HepG2 (cell line): ENCODE measurements around the gene UBXN1. TPM values are rescaled to one million over a fixed set of nuclear protein-coding genes. Genes with fewer than 3 reads are reported as not detected.

Experiments used
- AGO1 ChIP-seq: fragments of 200-400 bp; formaldehyde crosslinking; IDR thresholded peaks from 2 replicates; pipeline ENCODE4 v1.6.1; 2017; ENCODE audit warnings: mild to moderate bottlenecking, low read depth, low read length, moderate library complexity; ENCODE audit not compliant: poor library complexity, severe bottlenecking
- AGO2 ChIP-seq: fragments of 200-400 bp; formaldehyde crosslinking; optimal IDR thresholded peaks from 2 replicates; pipeline ENCODE3; 2017; ENCODE audit warnings: mild to moderate bottlenecking, low read depth, low read length, moderate library complexity
- ASH2L ChIP-seq: fragments of 300-600, 200-600 bp; sonication (generic); IDR thresholded peaks from 2 replicates; pipeline ENCODE4 v1.7.0; 2017; ENCODE audit warnings: low read depth, mild to moderate bottlenecking, moderate library complexity, mixed read lengths, low read length; ENCODE audit not compliant: insufficient read length
- FOXC1 ChIP-seq: sonication (generic); formaldehyde crosslinking; IDR thresholded peaks from 2 replicates; pipeline ENCODE4 v1.8.0; 2022; ENCODE audit warnings: mild to moderate bottlenecking, missing genetic modification reagents, borderline replicate concordance
- GABPB1 ChIP-seq: IDR thresholded peaks from 2 replicates; pipeline ENCODE4 v1.6.1; 2016; ENCODE audit warnings: mild to moderate bottlenecking, missing genetic modification reagents, moderate library complexity, missing compliant biosample characterization
- HDAC1 ChIP-seq: sonication (generic); formaldehyde crosslinking; IDR thresholded peaks from 2 replicates; pipeline ENCODE4 v1.5.1; 2020; ENCODE audit warnings: mild to moderate bottlenecking, missing genetic modification reagents
- HNF1B ChIP-seq: sonication (generic); formaldehyde crosslinking; IDR thresholded peaks from 2 replicates; pipeline ENCODE4 v1.5.1; 2020; ENCODE audit warnings: mild to moderate bottlenecking, moderate library complexity, missing genetic modification reagents
- HNF4A ChIP-seq: sonication (generic); formaldehyde crosslinking; IDR thresholded peaks from 2 replicates; pipeline ENCODE4 v1.4.0; 2020; ENCODE audit warnings: missing genetic modification reagents
- KMT2A ChIP-seq: sonication (generic); formaldehyde crosslinking; IDR thresholded peaks from 2 replicates; pipeline ENCODE4 v1.4.0; 2020; ENCODE audit warnings: missing genetic modification reagents
- MAZ ChIP-seq, 2 experiments: sonication (generic) in 1 of 2; formaldehyde crosslinking in 1 of 2; IDR thresholded peaks; 2 replicates each; pipeline versions ENCODE4 v1.5.0 to v1.6.1; 2012 to 2020; ENCODE audit warnings: low read depth in 2 of 2, mild to moderate bottlenecking in 2 of 2, borderline replicate concordance in 1 of 2, improper control_type of control experiment in 1 of 2, low read length in 1 of 2, missing genetic modification reagents in 1 of 2, moderate library complexity in 1 of 2
- MXD4 ChIP-seq: IDR thresholded peaks from 2 replicates; pipeline ENCODE4 v1.6.1; 2016; ENCODE audit warnings: mild to moderate bottlenecking, missing biosample characterization, missing genetic modification reagents
- PATZ1 ChIP-seq: sonication (generic); formaldehyde crosslinking; IDR thresholded peaks from 2 replicates; pipeline ENCODE4 v1.4.0; 2020; ENCODE audit warnings: missing genetic modification reagents
- YEATS4 ChIP-seq: sonication (generic); formaldehyde crosslinking; IDR thresholded peaks from 2 replicates; pipeline ENCODE4 v1.4.0; 2020; ENCODE audit warnings: missing genetic modification reagents, borderline replicate concordance
- ZBTB1 ChIP-seq: sonication (generic); formaldehyde crosslinking; IDR thresholded peaks from 2 replicates; pipeline ENCODE4 v1.4.0; 2020; ENCODE audit warnings: missing genetic modification reagents, borderline replicate concordance
- ZNF136 ChIP-seq: sonication (generic); formaldehyde crosslinking; IDR thresholded peaks from 2 replicates; pipeline ENCODE4 v1.8.1; 2022; ENCODE audit warnings: low read depth, mild to moderate bottlenecking, moderate library complexity, missing genetic modification reagents
- ZNF317 ChIP-seq: sonication (generic); formaldehyde crosslinking; IDR thresholded peaks from 2 replicates; pipeline ENCODE4 v1.5.0; 2020; ENCODE audit warnings: mild to moderate bottlenecking, missing genetic modification reagents
- ZNF367 ChIP-seq: sonication (generic); formaldehyde crosslinking; IDR thresholded peaks from 2 replicates; pipeline ENCODE4 v1.4.0; 2020; ENCODE audit warnings: missing genetic modification reagents, borderline replicate concordance
- ZNF788 ChIP-seq: sonication (generic); formaldehyde crosslinking; IDR thresholded peaks from 2 replicates; pipeline ENCODE4 v1.5.0; 2020; ENCODE audit warnings: mild to moderate bottlenecking, missing genetic modification reagents, borderline replicate concordance
- ZNF792 ChIP-seq: IDR thresholded peaks from 2 replicates; pipeline ENCODE4 v1.6.1; 2016
- ZSCAN31 ChIP-seq: sonication (generic); formaldehyde crosslinking; IDR thresholded peaks from 2 replicates; pipeline ENCODE4 v1.5.0; 2020; ENCODE audit warnings: low read depth, mild to moderate bottlenecking, missing genetic modification reagents
- polyA plus RNA-seq, 8 experiments: library from polyadenylated mRNA; depleted of rRNA in 3 of 8; stranded (reverse) in 7 of 8; unstranded in 1 of 8; fragments of >200 nt; fragmentation: Illumina TruSeq in 4 of 8; extraction: Trizol in 4 of 8; gene quantifications; 2 replicates each; pipeline versions ENCODE4 v1.2.1 to v1.2.3, GENCODE V29; 2011 to 2016; ENCODE audit warnings: low read depth in 4 of 8, missing spikeins in 1 of 8, mixed read lengths in 1 of 8; ENCODE audit not compliant: insufficient read depth in 1 of 8
- total RNA-seq, 5 experiments: library from RNA; depleted of rRNA; stranded (reverse); fragments of >200 nt; fragmentation: Illumina TruSeq; extraction: Trizol; gene quantifications; 2 replicates each; pipeline ENCODE4 v1.2.3, GENCODE V29; 2016; ENCODE audit warnings: low read depth in 1 of 5
- TF ChIP-seq, protein P1 (sequence below): sonication (generic); formaldehyde crosslinking; IDR thresholded peaks from 2 replicates; pipeline ENCODE4 v1.5.0; 2020; ENCODE audit warnings: missing genetic modification reagents
- TF ChIP-seq, protein P2 (sequence below): IDR thresholded peaks from 2 replicates; pipeline ENCODE4 v1.6.1; 2012; ENCODE audit warnings: inconsistent platforms

UBXN1 gene
- total and polyA plus RNA-seq, 2 of the 13 experiments (the other 11 are each of a cell fraction or from before 2014, with no cell fraction given): 47.5 to 52.4 TPM

- no peak for TF ChIP-seq ZBTB1 (CRISPR knock-in tag)
- TF ChIP-seq, protein P1, sequence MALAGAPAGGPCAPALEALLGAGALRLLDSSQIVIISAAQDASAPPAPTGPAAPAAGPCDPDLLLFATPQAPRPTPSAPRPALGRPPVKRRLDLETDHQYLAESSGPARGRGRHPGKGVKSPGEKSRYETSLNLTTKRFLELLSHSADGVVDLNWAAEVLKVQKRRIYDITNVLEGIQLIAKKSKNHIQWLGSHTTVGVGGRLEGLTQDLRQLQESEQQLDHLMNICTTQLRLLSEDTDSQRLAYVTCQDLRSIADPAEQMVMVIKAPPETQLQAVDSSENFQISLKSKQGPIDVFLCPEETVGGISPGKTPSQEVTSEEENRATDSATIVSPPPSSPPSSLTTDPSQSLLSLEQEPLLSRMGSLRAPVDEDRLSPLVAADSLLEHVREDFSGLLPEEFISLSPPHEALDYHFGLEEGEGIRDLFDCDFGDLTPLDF (CRISPR knock-in tag): no peak
- peak; percentile 99 for TF ChIP-seq AGO2
- no peak for TF ChIP-seq YEATS4 (CRISPR knock-in tag)
- TF ChIP-seq GABPB1 (CRISPR knock-in tag): peak; percentile 93
- TF ChIP-seq ZNF317 (CRISPR knock-in tag): 0 out of 2 replicates have a peak, but pooled peaks have one; percentile 39
- TF ChIP-seq ASH2L: peak; percentile 61
- peak; percentile 54; the same call in 1 of the 2 replicates for TF ChIP-seq ZNF788 (CRISPR knock-in tag)
- TF ChIP-seq MAZ (IDR thresholded peaks at IDR 0.05; ENCODE audit: borderline replicate concordance, low read depth, low read length): no peak
- TF ChIP-seq MAZ (CRISPR knock-in tag; IDR thresholded peaks at IDR 0.05; ENCODE audit: low read depth): peak; percentile 63
- peak; percentile 92 for TF ChIP-seq PATZ1 (CRISPR knock-in tag)
- TF ChIP-seq ZNF367 (CRISPR knock-in tag): no peak
- TF ChIP-seq HDAC1 (CRISPR knock-in tag): peak; percentile 54
- peak; percentile 49; the same call in 1 of the 2 replicates for TF ChIP-seq FOXC1 (CRISPR knock-in tag)
- no peak for TF ChIP-seq HNF4A
- peak; percentile 85 for TF ChIP-seq AGO1
- peak; percentile 82 for TF ChIP-seq HNF1B
- 0 out of 2 replicates have a peak, but pooled peaks have one; percentile 46 for TF ChIP-seq ZSCAN31 (CRISPR knock-in tag)
- TF ChIP-seq KMT2A (CRISPR knock-in tag): 0 out of 2 replicates have a peak, but pooled peaks have one; percentile 47
- 0 out of 2 replicates have a peak, but pooled peaks have one; percentile 55 for TF ChIP-seq ZNF792 (CRISPR knock-in tag)
- peak; percentile 63; the same call in 1 of the 2 replicates for TF ChIP-seq MXD4 (CRISPR knock-in tag)
- 0 out of 2 replicates have a peak, but pooled peaks have one; percentile 33 for TF ChIP-seq ZNF136
- TF ChIP-seq, protein P2, sequence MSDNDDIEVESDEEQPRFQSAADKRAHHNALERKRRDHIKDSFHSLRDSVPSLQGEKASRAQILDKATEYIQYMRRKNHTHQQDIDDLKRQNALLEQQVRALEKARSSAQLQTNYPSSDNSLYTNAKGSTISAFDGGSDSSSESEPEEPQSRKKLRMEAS: peak; percentile 48; the same call in 1 of the 2 replicates
Measured at GRCh38 chr11:62705880-62706849, 27.3 kb upstream of the UBXN1 start (continued).
